IMR-90 (cell line): ENCODE measurements around the gene TGFBI. TPM values are rescaled to one million over a fixed set of nuclear protein-coding genes. Genes with fewer than 3 reads are reported as not detected.
A peak's percentile ranks its signal among the peaks of the same experiment; 100 is the strongest.

Experiments
- ATAC-seq: fragments of 200-7000 bp; cut with Tn5 transposase; 2 replicates; pipeline ENCODE4 v1.9.1; 2020; ENCODE audit warnings: low read depth, mild to moderate bottlenecking, moderate library complexity
- BruUV-seq: library from RNA; stranded (reverse); fragments of 400-500 nt; replicated peaks from 2 replicates; lab custom pipeline; 2021; lab: Mats Ljungman, UMichigan
- CTCF ChIA-PET: fragments of 300-600 bp; formaldehyde crosslinking; extraction: SDS; loops from one replicate; lab custom pipeline; 2021; ENCODE audit warnings: antibody characterized with exemption; lab: Yijun Ruan, JAX
- POLR2A ChIA-PET: fragments of 300-600 bp; sonication (Branson Sonifier 250); formaldehyde crosslinking; loops from one replicate; lab custom pipeline; 2022; ENCODE audit warnings: antibody characterized with exemption; ENCODE audit not compliant: unreplicated experiment; lab: Charles Lee
- DNase-seq: peaks from one replicate; pipeline ENCODE4 v3.0.0; 2013
- H2AFZ ChIP-seq: replicated peaks from 2 replicates; pipeline ENCODE3; 2013; ENCODE audit warnings: low read length, mild to moderate bottlenecking; ENCODE audit not compliant: poor library complexity
- H2AK5ac ChIP-seq: 2 replicates; pipeline ENCODE4 v1.6.1; 2013; ENCODE audit warnings: low read depth, low read length, inconsistent platforms
- H2AK9ac ChIP-seq: replicated peaks from 2 replicates; pipeline ENCODE3; 2013; ENCODE audit warnings: mild to moderate bottlenecking, low read depth, low read length, moderate library complexity; ENCODE audit not compliant: poor library complexity
- H2BK120ac ChIP-seq: 2 replicates; pipeline ENCODE4 v1.6.1; 2013; ENCODE audit warnings: low read depth, low read length, inconsistent platforms
- H2BK15ac ChIP-seq: 3 replicates; pipeline ENCODE4 v1.6.1; 2013; ENCODE audit warnings: low read depth, low read length, inconsistent platforms
- H2BK20ac ChIP-seq: 2 replicates; pipeline ENCODE4 v1.6.1; 2013; ENCODE audit warnings: low read depth, mild to moderate bottlenecking, inconsistent platforms, low read length, moderate library complexity
- H2BK5ac ChIP-seq: 2 replicates; pipeline ENCODE4 v1.6.1; 2013; ENCODE audit warnings: mild to moderate bottlenecking, low read depth, low read length, inconsistent platforms; ENCODE audit not compliant: poor library complexity, severe bottlenecking
- H3K14ac ChIP-seq: replicated peaks from 2 replicates; pipeline ENCODE4 v1.6.1; 2013; ENCODE audit warnings: low read depth, low read length, inconsistent platforms
- H3K18ac ChIP-seq: 2 replicates; pipeline ENCODE4 v1.6.1; 2013; ENCODE audit warnings: low read depth, low read length, control low read depth
- H3K23ac ChIP-seq: 2 replicates; pipeline ENCODE4 v1.6.1; 2013; ENCODE audit warnings: low read depth, low read length, inconsistent platforms
- H3K27ac ChIP-seq: 2 replicates; pipeline ENCODE4 v1.5.1; 2013; ENCODE audit warnings: mild to moderate bottlenecking, control low read depth, low read length; ENCODE audit not compliant: insufficient read depth
- H3K27me3 ChIP-seq: 2 replicates; pipeline ENCODE4 v1.6.1; 2013; ENCODE audit warnings: low read length; ENCODE audit not compliant: control insufficient read depth, insufficient read depth
- H3K36me3 ChIP-seq: 2 replicates; pipeline ENCODE4 v1.6.1; 2013; ENCODE audit warnings: low read length, mixed read lengths; ENCODE audit not compliant: control insufficient read depth, insufficient read depth
- H3K4ac ChIP-seq: 2 replicates; pipeline ENCODE4 v1.6.1; 2013; ENCODE audit warnings: low read depth, low read length, inconsistent platforms
- H3K4me1 ChIP-seq: 2 replicates; pipeline ENCODE4 v1.6.1; 2013; ENCODE audit warnings: low read length, mixed read lengths; ENCODE audit not compliant: control insufficient read depth, insufficient read depth
- H3K4me2 ChIP-seq: 2 replicates; pipeline ENCODE4 v1.6.1; 2013; ENCODE audit warnings: low read depth, mild to moderate bottlenecking, control low read depth, low read length, moderate library complexity
- H3K4me3 ChIP-seq: 2 replicates; pipeline ENCODE4 v1.5.1; 2013; ENCODE audit warnings: low read depth, mild to moderate bottlenecking, control low read depth, low read length, moderate library complexity; ENCODE audit not compliant: insufficient read depth
- H3K56ac ChIP-seq: 2 replicates; pipeline ENCODE4 v1.6.1; 2013; ENCODE audit warnings: low read length, inconsistent platforms; ENCODE audit not compliant: insufficient read depth; ENCODE audit errors: extremely low read depth
- H3K79me1 ChIP-seq, 2 experiments: 2 replicates each; pipeline ENCODE4 v1.6.1; 2013; ENCODE audit warnings: low read length in 2 of 2, inconsistent platforms in 1 of 2, low read depth in 1 of 2
- H3K9ac ChIP-seq: 2 replicates; pipeline ENCODE4 v1.6.1; 2013; ENCODE audit warnings: low read depth, low read length, control low read depth
- H3K9me1 ChIP-seq: 2 replicates; pipeline ENCODE4 v1.6.1; 2013; ENCODE audit warnings: low read length, inconsistent platforms; ENCODE audit not compliant: insufficient read depth
- H3K9me3 ChIP-seq: 2 replicates; pipeline ENCODE4 v1.6.1; 2013; ENCODE audit warnings: low read length; ENCODE audit not compliant: control insufficient read depth, insufficient read depth
- H4K20me1 ChIP-seq: 2 replicates; pipeline ENCODE4 v1.6.1; 2013; ENCODE audit warnings: low read length, inconsistent platforms; ENCODE audit not compliant: insufficient read depth
- H4K5ac ChIP-seq: 2 replicates; pipeline ENCODE4 v1.6.1; 2013; ENCODE audit warnings: mild to moderate bottlenecking, low read depth, low read length, control low read depth
- H4K8ac ChIP-seq, 2 experiments: 2 replicates each; pipeline ENCODE4 v1.6.1; 2013; ENCODE audit warnings: low read depth in 2 of 2, low read length in 2 of 2, control low read depth in 1 of 2, inconsistent platforms in 1 of 2
- H4K91ac ChIP-seq: 2 replicates; pipeline ENCODE4 v1.6.1; 2013; ENCODE audit warnings: low read depth, low read length, inconsistent platforms; ENCODE audit not compliant: insufficient read depth
- BHLHE40 ChIP-seq: fragments of 150-350 bp; IDR thresholded peaks from 2 replicates; pipeline ENCODE4 v1.6.1; 2016; ENCODE audit warnings: mild to moderate bottlenecking, low read depth, low read length
- CEBPB ChIP-seq: IDR thresholded peaks from 2 replicates; pipeline ENCODE4 v1.6.1; 2012; ENCODE audit warnings: low read depth, low read length, improper control_type of control experiment
- CHD1 ChIP-seq: IDR thresholded peaks from 2 replicates; pipeline ENCODE4 v1.6.1; 2012; ENCODE audit warnings: low read depth, low read length, improper control_type of control experiment
- CTCF ChIP-seq: conservative IDR thresholded peaks from 2 replicates; pipeline ENCODE4 v1.5.1; 2012; ENCODE audit warnings: mild to moderate bottlenecking, low read depth, low read length, improper control_type of control experiment
- ELK1 ChIP-seq: fragments of 150-350 bp; IDR thresholded peaks from 2 replicates; pipeline ENCODE4 v1.6.1; 2016; ENCODE audit warnings: low read depth, mild to moderate bottlenecking, low read length, moderate library complexity, borderline replicate concordance
- FOS ChIP-seq: fragments of 150-350 bp; IDR thresholded peaks from 2 replicates; pipeline ENCODE4 v1.6.1; 2016; ENCODE audit warnings: low read depth, low read length
- MAFK ChIP-seq: IDR thresholded peaks from 2 replicates; pipeline ENCODE4 v1.6.1; 2012; ENCODE audit warnings: low read depth, low read length, improper control_type of control experiment
- MAZ ChIP-seq: IDR thresholded peaks from 2 replicates; pipeline ENCODE4 v1.6.1; 2012; ENCODE audit warnings: low read depth, mild to moderate bottlenecking, low read length, improper control_type of control experiment, moderate library complexity, borderline replicate concordance
- MXI1 ChIP-seq: IDR thresholded peaks from 2 replicates; pipeline ENCODE4 v1.6.1; 2012; ENCODE audit warnings: low read depth, mild to moderate bottlenecking, low read length, moderate library complexity, borderline replicate concordance
- NFE2L2 ChIP-seq: fragments of 150-350 bp; IDR thresholded peaks from 2 replicates; pipeline ENCODE4 v1.6.1; 2016; ENCODE audit warnings: low read depth, mild to moderate bottlenecking, low read length
- POLR2A ChIP-seq: IDR thresholded peaks from 2 replicates; pipeline ENCODE4 v1.6.1; 2012; ENCODE audit warnings: mild to moderate bottlenecking, low read depth, low read length
- RAD21 ChIP-seq: IDR thresholded peaks from 2 replicates; pipeline ENCODE4 v1.6.1; 2012; ENCODE audit warnings: low read length, improper control_type of control experiment
- RCOR1 ChIP-seq: IDR thresholded peaks from 2 replicates; pipeline ENCODE4 v1.6.1; 2012; ENCODE audit warnings: mild to moderate bottlenecking, low read length, improper control_type of control experiment; ENCODE audit not compliant: insufficient replicate concordance
- RFX5 ChIP-seq: IDR thresholded peaks from 2 replicates; pipeline ENCODE4 v1.8.0; 2012; ENCODE audit warnings: low read depth, mild to moderate bottlenecking, low read length, moderate library complexity
- SMC3 ChIP-seq: fragments of 150-350 bp; IDR thresholded peaks from 2 replicates; pipeline ENCODE4 v1.6.1; 2016; ENCODE audit warnings: low read depth, mild to moderate bottlenecking, antibody characterized with exemption, low read length, moderate library complexity
- USF2 ChIP-seq: fragments of 150-350 bp; IDR thresholded peaks from 2 replicates; pipeline ENCODE4 v1.6.1; 2017; ENCODE audit warnings: mild to moderate bottlenecking, antibody characterized with exemption, low read length, low read depth
- WGBS, 2 experiments: methylation state at CpG; one replicate each; pipeline versions ENCODE4 v1.1.5 to v1.1.7; 2013; ENCODE audit warnings: missing lambda C conversion rate in 2 of 2; ENCODE audit not compliant: insufficient read length in 1 of 2; ENCODE audit errors: extremely low coverage in 2 of 2; 5-methylcytosine and 5-hydroxymethylcytosine counted together
- dilution Hi-C: fragments of 300-500 bp; cut with HindIII; formaldehyde crosslinking; loops from one replicate; pipeline ENCODE4 v1.14.3; 2018; ENCODE audit warnings: low sequenced_read_pairs; ENCODE audit not compliant: unreplicated experiment
- in situ Hi-C: fragments of 300-500 bp; cut with MboI; formaldehyde crosslinking; loops from 3 replicates; pipeline ENCODE4 v1.14.3; 2019; ENCODE audit warnings: low sequenced_read_pairs, inconsistent platforms, mixed read lengths
- intact Hi-C: fragments of 100-400 bp; cut with micrococcal nuclease; formaldehyde crosslinking; loops from 2 replicates; pipeline ENCODE4 v1.10.0; 2022
- polyA plus RNA-seq, 3 experiments: library from polyadenylated mRNA; depleted of rRNA; stranded (reverse); fragments of >200 nt; gene quantifications; 2 replicates each; pipeline ENCODE4 v1.2.3, GENCODE V29; 2012; ENCODE audit warnings: low replicate concordance in 1 of 3
- total RNA-seq: library from RNA; depleted of rRNA; stranded (reverse); fragments of >200 nt; gene quantifications from 2 replicates; pipeline ENCODE4 v1.2.3, GENCODE V29; 2012

The TGFBI gene
- total and polyA plus RNA-seq, 2 of the 4 experiments (the other 2 are of a cell fraction), result 618 to 1,551 TPM

- Histone ChIP-seq H3K4me3 (no peak overlapping the region), H2BK120ac (peak overlapping the region; percentile 95), H2AK9ac (no peak overlapping the region), H3K18ac (peak overlapping the region; percentile 43), H2AK5ac (peak overlapping the region; percentile 89), H3K36me3 (no peaks in the 10 kb centered on the region), H3K4me1 (peaks cover 37% of the 10 kb centered on the region), H3K4ac (peak overlapping the region; percentile 82), H2BK5ac (peak overlapping the region; percentile 92), H3K4me2 (no peak overlapping the region), H2AFZ (peak overlapping the region; percentile 28), H2BK15ac (peak overlapping the region; percentile 46; the same call in 2 of the 3 replicates), H3K27me3 (no peaks in the 10 kb centered on the region), H3K56ac (peak overlapping the region; percentile 40; the same call in 1 of the 2 replicates), H3K14ac (peak overlapping the region; percentile 69), H3K9me1 (peaks cover 36% of the 10 kb centered on the region), H3K9ac (0 out of 2 replicates have a peak overlapping the region, but pooled peaks have one; percentile 2), H4K20me1 (no peaks in the 10 kb centered on the region), H2BK20ac (peak overlapping the region; percentile 92), H3K9me3 (no peaks in the 10 kb centered on the region), H3K23ac (peak overlapping the region; percentile 21), H3K79me1 (peaks cover 0 to 25% of the 10 kb centered on the region in 2 experiments; a peak in 2 of 4 replicates), H4K8ac (peak overlapping the region; percentile 34 to 83; a peak in 3 of 4 replicates), H4K5ac (peak overlapping the region; percentile 15), H3K27ac (peak overlapping the region; percentile 35), H4K91ac (peak overlapping the region; percentile 93)
- no CpG with 5 or more reads among the region's 3 CpGs for WGBS, 2 experiments
- DNase-seq (no peak), ATAC-seq (no peak)
- ChIA-PET CTCF (interaction anchor here (1.0 kb wide), 2 partner anchors 23 to 45 kb away, joined by 3 to 8 read pairs; no protein-coding TSS in a partner anchor), POLR2A (no interaction called here)
- no peak for TF ChIP-seq FOS
- TF ChIP-seq CEBPB, result no peak
- no peak for TF ChIP-seq POLR2A
- TF ChIP-seq RAD21, result no peak
- TF ChIP-seq RCOR1, result no peak
- no peak for TF ChIP-seq ELK1
- no peak for TF ChIP-seq USF2
- no peak for TF ChIP-seq MAFK
- no peak for TF ChIP-seq MAZ
- TF ChIP-seq SMC3, result no peak
- no peak for TF ChIP-seq NFE2L2
- TF ChIP-seq CHD1, result no peak
- TF ChIP-seq RFX5, result no peak
- TF ChIP-seq BHLHE40, result no peak
- TF ChIP-seq CTCF, result no peak
- TF ChIP-seq MXI1, result no peak
- BruUV-seq, result no TSS peak
- dilution Hi-C loops (no loop called here), in situ Hi-C loops (no loop called here), intact Hi-C loops (loop anchor here (2.0 kb wide), 2 partner anchors 15 to 23 kb away; no protein-coding TSS in a partner anchor)
Measured at GRCh38 chr5:135995976-135996375, 32.8 kb upstream of the TGFBI start.
